ENCODE results near the gene KIF27.

KIF27 gene

DNA sequence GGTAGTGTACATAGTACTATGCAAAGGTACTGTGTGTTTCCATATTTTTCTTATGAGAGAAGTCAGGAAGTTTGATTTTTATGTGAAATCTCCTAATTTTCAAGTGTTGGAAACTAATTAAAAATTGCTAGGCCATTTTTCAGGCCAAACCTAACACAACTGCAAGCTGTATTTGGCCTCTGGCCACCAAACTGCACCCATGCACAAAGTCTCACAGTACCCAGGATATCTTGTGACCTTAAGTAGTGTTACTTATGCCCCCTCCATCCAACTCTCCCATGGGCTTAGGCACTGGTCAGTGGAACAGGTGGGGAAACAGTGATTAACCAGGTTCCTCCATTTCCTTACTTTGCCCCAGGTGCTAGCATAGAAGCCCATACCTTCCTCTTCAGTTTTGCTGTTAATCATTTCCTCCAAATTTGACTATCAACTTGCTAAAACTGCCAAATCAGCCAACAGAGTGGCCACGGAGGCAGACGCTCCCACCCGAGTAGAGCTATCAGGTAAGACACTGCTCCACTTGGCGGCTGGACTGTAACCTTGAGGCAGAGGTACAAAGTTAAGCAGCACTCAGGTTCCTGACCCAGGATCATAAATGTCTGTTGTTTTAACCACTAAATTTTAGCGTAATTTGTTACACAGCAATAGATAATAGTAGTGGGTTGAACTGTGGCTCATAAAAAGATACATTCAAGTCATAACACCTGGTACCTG, 19.5 kb upstream of the KIF27 start:
- TF ChIP-seq, protein P1, sequence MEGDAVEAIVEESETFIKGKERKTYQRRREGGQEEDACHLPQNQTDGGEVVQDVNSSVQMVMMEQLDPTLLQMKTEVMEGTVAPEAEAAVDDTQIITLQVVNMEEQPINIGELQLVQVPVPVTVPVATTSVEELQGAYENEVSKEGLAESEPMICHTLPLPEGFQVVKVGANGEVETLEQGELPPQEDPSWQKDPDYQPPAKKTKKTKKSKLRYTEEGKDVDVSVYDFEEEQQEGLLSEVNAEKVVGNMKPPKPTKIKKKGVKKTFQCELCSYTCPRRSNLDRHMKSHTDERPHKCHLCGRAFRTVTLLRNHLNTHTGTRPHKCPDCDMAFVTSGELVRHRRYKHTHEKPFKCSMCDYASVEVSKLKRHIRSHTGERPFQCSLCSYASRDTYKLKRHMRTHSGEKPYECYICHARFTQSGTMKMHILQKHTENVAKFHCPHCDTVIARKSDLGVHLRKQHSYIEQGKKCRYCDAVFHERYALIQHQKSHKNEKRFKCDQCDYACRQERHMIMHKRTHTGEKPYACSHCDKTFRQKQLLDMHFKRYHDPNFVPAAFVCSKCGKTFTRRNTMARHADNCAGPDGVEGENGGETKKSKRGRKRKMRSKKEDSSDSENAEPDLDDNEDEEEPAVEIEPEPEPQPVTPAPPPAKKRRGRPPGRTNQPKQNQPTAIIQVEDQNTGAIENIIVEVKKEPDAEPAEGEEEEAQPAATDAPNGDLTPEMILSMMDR (IDR thresholded peaks at IDR 0.05; ENCODE audit: borderline replicate concordance, insufficient read depth, low read depth, low read length), result no peak
- no peak overlapping the region for H3K4me3 ChIP-seq (ENCODE audit: low read depth, low read length)

DNA sequence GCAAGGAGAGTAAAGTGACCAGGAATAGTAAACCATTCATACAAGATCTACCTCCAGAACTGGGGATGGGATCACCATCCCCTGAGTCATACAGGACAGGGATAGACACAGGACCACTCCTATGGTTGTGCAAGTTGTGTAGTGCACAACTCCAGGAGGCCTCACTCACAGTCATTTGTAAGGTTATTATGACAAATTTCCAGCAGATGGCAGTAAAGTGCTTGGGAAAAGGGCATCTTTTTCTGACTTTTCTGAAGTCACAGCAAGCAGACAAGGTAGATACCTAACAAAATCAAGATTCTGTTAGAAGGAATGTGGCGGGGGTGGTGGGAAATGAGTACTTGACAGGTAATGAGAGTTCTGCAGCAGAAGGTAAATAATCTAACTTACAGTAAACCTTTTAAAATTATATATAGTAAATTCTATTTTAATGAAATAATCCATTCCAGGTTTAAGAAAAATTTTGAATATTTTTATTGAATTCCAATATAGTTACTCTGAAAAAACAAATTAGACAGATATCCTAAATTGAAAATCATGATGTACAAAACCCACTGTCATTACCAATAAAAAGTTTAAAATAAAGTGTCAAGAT, 16.7 kb upstream of the KIF27 start:
- H3K4me3 ChIP-seq (ENCODE audit: low read depth, low read length), result no peak overlapping the region
- TF ChIP-seq, protein P1 (IDR thresholded peaks at IDR 0.05; ENCODE audit: borderline replicate concordance, insufficient read depth, low read depth, low read length), result peak; percentile 46; the same call in 1 of the 2 replicates

DNA sequence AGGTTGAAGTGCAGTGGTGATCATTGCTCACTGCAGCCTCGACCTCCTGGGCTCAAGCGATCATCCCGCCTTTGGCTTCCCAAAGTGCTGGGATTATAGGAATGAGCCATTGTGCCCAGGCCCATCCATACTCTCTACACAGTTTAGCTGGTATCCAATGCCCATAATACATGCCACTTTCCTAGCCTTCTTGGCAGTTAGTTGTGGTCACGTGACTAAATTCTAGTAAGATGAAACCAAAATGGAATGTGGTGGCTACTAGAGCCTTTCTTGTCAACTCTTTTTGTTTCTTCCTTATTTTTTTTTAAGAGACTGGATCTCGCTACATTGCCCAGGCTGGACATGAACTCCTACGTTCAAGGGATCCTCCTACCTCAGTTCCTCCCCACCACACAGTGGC, 15.3 kb upstream of the KIF27 start:
- no peak overlapping the region for H3K4me3 ChIP-seq (ENCODE audit: low read depth, low read length)
- TF ChIP-seq, protein P1 (IDR thresholded peaks at IDR 0.05; ENCODE audit: borderline replicate concordance, insufficient read depth, low read depth, low read length), result no peak

DNA sequence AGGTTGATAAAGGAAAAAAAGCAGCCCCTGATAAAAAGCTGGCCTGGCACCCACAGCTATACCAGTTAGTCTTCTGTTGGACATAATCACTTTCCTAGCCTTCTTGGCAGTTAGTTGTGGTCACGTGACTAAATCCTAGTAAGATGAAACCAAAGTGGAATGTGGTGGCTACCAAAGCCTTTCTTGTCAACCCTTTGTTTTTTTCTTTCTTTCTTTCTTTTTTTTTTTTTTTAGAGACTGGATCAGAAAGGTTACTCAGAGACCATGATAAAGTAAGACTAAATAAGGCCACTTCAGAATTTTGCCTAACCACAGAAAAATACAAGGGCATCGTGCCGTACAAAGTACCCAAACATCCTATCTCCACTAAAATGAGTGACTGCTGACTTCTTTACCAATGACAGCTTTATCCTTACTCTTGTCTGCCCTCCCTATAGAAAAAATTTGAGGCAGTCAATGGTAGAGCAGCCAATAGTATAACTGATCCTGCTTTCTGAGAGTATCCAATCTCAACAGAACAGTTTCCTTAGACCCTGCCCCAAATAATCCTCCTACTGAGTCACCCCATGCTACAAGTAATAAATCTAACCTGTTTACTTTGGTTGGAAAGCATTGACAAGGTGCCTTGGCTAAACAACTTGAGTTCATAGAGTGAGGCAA, 14.2 kb upstream of the KIF27 start:
- H3K4me3 ChIP-seq (ENCODE audit: low read depth, low read length), result no peak overlapping the region
- TF ChIP-seq, protein P1 (IDR thresholded peaks at IDR 0.05; ENCODE audit: borderline replicate concordance, insufficient read depth, low read depth, low read length), result no peak

DNA sequence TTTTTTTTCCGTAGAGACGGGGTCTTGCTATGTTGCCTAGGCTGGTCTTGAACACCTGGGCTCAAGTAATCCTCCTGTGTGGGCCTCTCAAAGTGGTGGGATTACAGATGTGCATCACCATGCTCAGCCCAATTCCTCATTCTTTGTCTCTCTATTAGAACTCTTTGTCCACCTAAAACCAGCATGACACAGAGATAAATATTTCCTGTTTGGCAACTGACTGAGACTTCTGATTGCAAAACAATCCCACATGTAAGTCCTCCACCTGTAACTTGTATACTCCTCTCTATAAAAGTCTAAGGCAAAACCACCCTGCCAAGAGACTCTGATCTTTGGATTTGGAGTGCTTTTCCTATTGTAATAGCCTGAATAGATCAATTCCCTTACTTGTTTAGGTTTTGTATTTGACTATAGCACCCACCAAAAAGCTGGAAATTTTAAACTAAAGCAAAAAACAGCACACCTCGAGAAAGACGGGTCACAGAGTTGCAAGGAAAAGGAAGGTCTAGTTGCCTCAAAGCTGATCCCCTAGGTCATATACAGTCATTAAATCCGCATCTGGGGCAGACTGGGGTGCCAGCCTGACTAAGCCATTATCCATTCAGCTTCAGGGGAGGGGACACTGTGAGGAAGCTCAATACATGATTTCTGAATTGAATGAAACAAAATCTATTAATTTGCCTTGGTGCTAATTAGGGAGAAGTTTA, 13.5 kb upstream of the KIF27 start:
- H3K4me3 ChIP-seq (ENCODE audit: low read depth, low read length), result no peak overlapping the region
- TF ChIP-seq, protein P1 (IDR thresholded peaks at IDR 0.05; ENCODE audit: borderline replicate concordance, insufficient read depth, low read depth, low read length), result no peak

DNA sequence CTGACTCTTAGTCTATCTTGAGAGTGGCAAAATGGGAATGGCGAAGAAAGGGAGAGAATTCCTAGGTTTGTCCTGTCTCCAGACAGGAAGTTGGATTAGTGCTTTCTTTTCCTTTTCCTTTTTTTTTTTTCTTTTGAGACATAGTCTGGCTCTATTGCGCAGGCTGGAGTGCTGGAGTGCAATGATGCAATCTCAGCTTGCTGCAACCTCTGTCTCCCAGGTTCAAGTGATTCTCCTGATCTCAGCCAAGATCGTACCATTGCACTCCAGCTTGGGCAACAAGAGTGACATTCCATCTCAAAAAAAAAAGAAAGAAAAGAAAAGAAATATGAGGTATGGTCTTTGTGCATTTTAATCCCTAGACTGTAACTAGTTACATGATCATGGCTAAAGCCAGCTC, 12.6 kb upstream of the KIF27 start:
- TF ChIP-seq, protein P1 (IDR thresholded peaks at IDR 0.05; ENCODE audit: borderline replicate concordance, insufficient read depth, low read depth, low read length), result no peak
- no peak overlapping the region for H3K4me3 ChIP-seq (ENCODE audit: low read depth, low read length)
